Fibroblast of lung (primary cell): Measurements from ENCODE around the gene PRR15.

ENCODE experiments used
- CTCF ChIP-seq, 2 donors: IDR thresholded peaks in 1 of 2; conservative IDR thresholded peaks in 1 of 2; 1 replicate in 1 of 2; 2 replicates in 1 of 2; pipeline ENCODE4 v1.5.1; 2011 to 2012; ENCODE audit warnings: low read length in 2 of 2, control low read depth in 1 of 2, inconsistent platforms in 1 of 2, low read depth in 1 of 2, mild to moderate bottlenecking in 1 of 2
- EZH2 ChIP-seq: IDR thresholded peaks from 2 replicates; pipeline ENCODE4 v1.5.1; 2012; ENCODE audit warnings: low read length, control low read depth, mild to moderate bottlenecking; ENCODE audit errors: missing control alignments

GRCh38 chr7:29596593-29597178 lies 33.1 kb downstream of the PRR15 start:
- no peak for TF ChIP-seq CTCF (conservative IDR thresholded peaks at IDR 0.05 in 1 of 2, IDR thresholded peaks at IDR 0.05 in 1 of 2; ENCODE audit: low read depth in 1 of 2, low read length in 2 of 2)
- no peak for TF ChIP-seq EZH2
